COLO668 (cell line): ENCODE measurements around the gene DPM1.
"Not testable (repeated sequence)": the region's sequence is repeated elsewhere in the genome, so short reads cannot be mapped to it uniquely, and the experiment has no call there.

Experiments used
- DNase-seq: peaks from one replicate; lab custom pipeline; 2025; ENCODE audit not compliant: unreplicated experiment; lab: John Stamatoyannopoulos, UW

Gene DPM1

GRCh38 chr20:50980071-50980681 is 21.8 kb upstream of the DPM1 start:
- no peak for DNase-seq

GRCh38 chr20:50978533-50978932 is 20.2 kb upstream of the DPM1 start:
- DNase-seq = not testable (repeated sequence)

GRCh38 chr20:50977066-50978021 is 19.0 kb upstream of the DPM1 start:
- DNase-seq = no peak

GRCh38 chr20:50975701-50976330 is 17.5 kb upstream of the DPM1 start:
- DNase-seq = no peak

- no peak for DNase-seq
These were observed 11.6 kb upstream of the DPM1 start for GRCh38 chr20:50969912-50970311.

- DNase-seq = no peak
These were observed 11.1 kb upstream of the DPM1 start for GRCh38 chr20:50969435-50969834.

- DNase-seq = no peak
These were observed 10.0 kb upstream of the DPM1 start for GRCh38 chr20:50968289-50968688.

- DNase-seq = no peak
These were observed 9.3 kb upstream of the DPM1 start for GRCh38 chr20:50967586-50967985.

- DNase-seq = no peak
These were observed 1.3 kb upstream of the DPM1 start for GRCh38 chr20:50959543-50960126.

GRCh38 chr20:50958615-50959542 is 547 bp upstream of the DPM1 start, which contains the start of gene MOCS3:
Gene MOCS3, plus strand, starts transcription at chr20:50958818. Its CDS starts 25 bp downstream, at chr20:50958843.
- peak; percentile 89 for DNase-seq

GRCh38 chr20:50957276-50957675 is 1.1 kb downstream of the DPM1 start:
- DNase-seq = no peak

GRCh38 chr20:50953821-50954220 is 4.5 kb downstream of the DPM1 start:
- DNase-seq = no peak

- DNase-seq = no peak
These were observed 5.1 kb downstream of the DPM1 start for GRCh38 chr20:50953196-50953595.

GRCh38 chr20:50948132-50948785 is 10.1 kb downstream of the DPM1 start:
- DNase-seq = no peak

GRCh38 chr20:50943069-50943468 is 15.3 kb downstream of the DPM1 start:
- no peak for DNase-seq

- no peak for DNase-seq
These were observed 24.7 kb downstream of the DPM1 start for GRCh38 chr20:50933589-50933988.

GRCh38 chr20:50932691-50933280 is 25.5 kb downstream of the DPM1 start:
- DNase-seq = no peak

- peak; percentile 10 for DNase-seq
These were observed 26.3 kb downstream of the DPM1 start for GRCh38 chr20:50932016-50932485.

- peak; percentile 92 for DNase-seq
These were observed 26.9 kb downstream of the DPM1 start, which contains the start of gene ADNP for GRCh38 chr20:50931306-50932015. Gene ADNP, minus strand, starts transcription at chr20:50931437. Its CDS starts 27,441 bp downstream, at chr20:50903996.
